ENCODE measurements around the gene ANKH.
"Not testable (repeated sequence)": the region's sequence is repeated elsewhere in the genome, so short reads cannot be mapped to it uniquely, and the experiment has no call there.

Gene ANKH

DNA sequence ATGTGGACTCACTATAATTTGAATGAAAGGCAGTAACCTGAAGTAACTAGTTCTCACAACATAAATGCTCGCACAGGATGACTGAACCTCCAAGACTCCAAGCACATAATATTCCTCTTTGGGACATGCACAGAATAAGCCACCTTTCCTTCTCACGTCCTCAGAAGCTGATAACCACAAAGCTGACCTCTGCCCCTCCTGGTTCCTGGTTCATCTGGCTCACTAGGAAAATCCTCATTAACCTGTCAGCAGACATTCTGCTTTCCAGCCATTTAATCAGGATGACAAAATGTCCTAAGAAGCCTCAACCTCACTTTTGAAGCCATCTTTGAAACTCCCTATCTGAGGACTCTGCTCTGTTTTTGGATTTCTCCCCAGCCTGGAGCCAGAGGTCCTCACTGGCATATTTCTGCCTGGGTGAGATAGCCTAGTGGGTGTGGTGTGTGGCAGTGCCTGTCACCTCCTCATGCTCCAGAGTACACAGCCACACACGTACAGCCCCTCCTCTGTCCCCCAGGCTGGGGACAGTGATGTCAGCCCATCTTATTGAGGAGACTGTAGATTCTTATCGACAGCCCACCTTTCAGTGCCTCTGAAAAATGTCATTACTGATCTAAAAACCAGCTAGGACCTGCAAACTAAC is 10.3 kb downstream of the ANKH start:
- H3K27ac ChIP-seq, result no peak overlapping the region
- DNase-seq (ENCODE audit: low read depth, low spot score), result no peak

GRCh38 chr5:14859980-14860379 is 11.6 kb downstream of the ANKH start:
- H3K27ac ChIP-seq, result no peak overlapping the region
- DNase-seq (ENCODE audit: low read depth, low spot score), result no peak

- no peak for DNase-seq (ENCODE audit: low read depth, low spot score)
- H3K27ac ChIP-seq, result no peak overlapping the region
Observed at GRCh38 chr5:14859150-14859549, 12.4 kb downstream of the ANKH start.

DNA sequence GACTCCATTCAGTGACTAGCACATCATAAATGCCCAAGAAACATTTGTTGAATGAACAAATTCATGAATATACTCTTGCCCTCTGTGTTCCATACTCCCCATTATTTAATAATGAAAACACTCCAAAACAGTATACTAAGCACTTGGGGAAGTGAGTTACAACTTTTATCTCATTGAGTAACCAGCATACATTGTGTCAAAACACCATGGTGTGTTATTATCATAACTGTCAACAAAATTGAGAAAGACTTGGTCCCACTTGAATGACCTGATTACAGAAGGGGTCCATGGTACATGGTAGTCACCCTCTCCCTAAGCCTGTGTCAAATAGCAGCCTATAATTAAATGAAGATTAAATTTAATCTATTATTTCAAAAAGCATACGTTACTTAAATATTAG is 16.2 kb downstream of the ANKH start:
- DNase-seq (ENCODE audit: low read depth, low spot score), result no peak
- H3K27ac ChIP-seq, result no peak overlapping the region

- no peak for DNase-seq (ENCODE audit: low read depth, low spot score)
- H3K27ac ChIP-seq, result no peak overlapping the region
Observed at GRCh38 chr5:14854799-14855198, 16.8 kb downstream of the ANKH start.

DNA sequence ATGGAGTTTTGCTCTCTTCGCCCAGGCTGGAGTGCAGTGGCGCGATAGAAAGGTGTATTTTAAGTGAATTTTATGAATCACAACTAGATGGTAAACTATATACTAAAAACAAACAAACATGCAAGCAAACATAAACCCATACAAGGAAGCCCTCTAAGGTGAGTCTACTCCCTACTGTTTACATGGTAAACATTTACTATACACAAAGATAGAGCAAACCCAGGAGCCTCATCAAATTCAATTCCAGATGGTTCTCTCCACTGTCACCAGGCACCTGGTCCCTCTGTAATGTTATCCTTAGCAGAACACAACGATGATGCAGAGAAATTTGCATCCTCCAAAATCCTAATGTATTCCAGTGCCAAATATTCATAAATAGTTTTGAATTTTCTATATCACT is 17.9 kb downstream of the ANKH start:
- H3K27ac ChIP-seq, result no peak overlapping the region
- no peak for DNase-seq (ENCODE audit: low read depth, low spot score)

DNA sequence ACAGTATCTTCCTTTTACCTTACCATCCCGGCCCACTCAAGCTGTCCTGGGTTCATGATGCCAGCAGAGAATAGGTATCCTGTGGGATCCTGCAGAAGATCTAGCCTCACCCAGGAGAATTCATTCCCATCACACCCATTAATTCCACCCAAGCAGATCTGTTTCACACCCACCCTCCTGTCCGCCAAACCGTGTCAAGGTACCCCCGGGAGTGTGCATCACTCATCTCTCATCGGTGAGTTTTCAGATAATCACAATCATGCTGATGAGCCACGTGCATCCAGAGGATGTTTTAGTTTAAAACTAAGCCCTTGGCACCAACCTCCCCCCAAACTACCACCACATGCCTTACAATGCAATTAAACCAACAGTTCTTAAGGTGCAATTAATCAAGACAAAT is 18.8 kb downstream of the ANKH start:
- DNase-seq (ENCODE audit: low read depth, low spot score), result no peak
- no peak overlapping the region for H3K27ac ChIP-seq

DNA sequence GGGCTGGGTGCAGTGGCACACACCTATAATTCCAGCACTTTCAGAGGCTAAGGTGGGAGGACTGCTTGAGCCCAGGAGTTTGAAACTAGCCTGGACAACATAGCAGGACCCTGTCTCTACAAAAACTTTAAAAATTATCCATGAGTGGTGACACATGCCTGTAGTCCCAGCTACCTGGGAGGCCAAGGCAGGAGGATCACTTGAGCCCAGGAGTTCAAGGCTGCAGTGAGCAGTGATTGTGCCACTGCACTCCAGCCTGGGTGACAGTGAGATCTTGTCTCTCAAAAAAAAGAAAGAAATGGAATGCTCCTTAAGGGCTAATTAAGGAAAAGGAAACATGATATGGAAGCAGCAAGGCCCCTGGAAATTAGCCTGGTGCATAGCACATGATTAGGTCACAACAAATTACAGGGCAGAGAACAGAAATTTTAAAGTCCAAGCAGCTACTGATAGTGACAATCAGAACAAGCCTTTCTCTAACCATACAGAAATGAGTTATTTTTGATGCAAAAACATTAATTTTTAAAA is 19.5 kb downstream of the ANKH start:
- no peak overlapping the region for H3K27ac ChIP-seq
- DNase-seq (ENCODE audit: low read depth, low spot score), result no peak

- no peak for DNase-seq (ENCODE audit: low read depth, low spot score)
- no peak overlapping the region for H3K27ac ChIP-seq
Observed at GRCh38 chr5:14851597-14851996, 20.0 kb downstream of the ANKH start.

GRCh38 chr5:14851050-14851419 is 20.5 kb downstream of the ANKH start:
- no peak for DNase-seq (ENCODE audit: low read depth, low spot score)
- no peak overlapping the region for H3K27ac ChIP-seq

DNA sequence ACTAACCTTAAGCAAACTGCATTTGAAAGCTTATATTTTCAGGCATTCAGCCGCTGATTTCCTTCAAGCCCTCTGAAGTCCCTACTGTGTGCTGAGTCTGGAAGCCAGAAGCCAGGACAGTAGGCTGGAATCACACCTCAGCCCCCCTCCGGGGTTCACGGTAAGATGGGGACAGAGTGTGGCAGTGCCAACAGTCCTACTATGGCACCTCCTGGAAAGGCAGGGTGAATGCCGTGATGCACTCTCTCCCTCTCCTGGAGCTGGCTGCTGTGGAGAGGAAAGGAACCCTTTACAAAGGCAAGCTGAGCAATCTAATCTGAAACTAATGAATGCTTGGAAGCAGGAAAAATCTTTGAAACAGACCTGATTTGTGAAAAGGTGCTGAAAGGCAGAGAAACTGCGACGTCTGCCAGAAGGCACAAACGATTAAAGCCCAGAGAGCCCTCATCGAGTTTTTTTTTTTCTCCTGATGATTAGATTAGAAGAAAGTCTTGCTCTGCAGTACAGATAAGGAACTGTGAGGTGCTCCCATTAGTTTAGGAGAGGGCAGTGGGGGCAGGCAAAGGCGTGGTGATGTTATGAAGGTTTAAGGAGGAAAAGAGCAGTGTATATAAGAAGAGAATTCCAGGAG is 21.0 kb downstream of the ANKH start:
- DNase-seq (ENCODE audit: low read depth, low spot score), result no peak
- no peak overlapping the region for H3K27ac ChIP-seq

DNA sequence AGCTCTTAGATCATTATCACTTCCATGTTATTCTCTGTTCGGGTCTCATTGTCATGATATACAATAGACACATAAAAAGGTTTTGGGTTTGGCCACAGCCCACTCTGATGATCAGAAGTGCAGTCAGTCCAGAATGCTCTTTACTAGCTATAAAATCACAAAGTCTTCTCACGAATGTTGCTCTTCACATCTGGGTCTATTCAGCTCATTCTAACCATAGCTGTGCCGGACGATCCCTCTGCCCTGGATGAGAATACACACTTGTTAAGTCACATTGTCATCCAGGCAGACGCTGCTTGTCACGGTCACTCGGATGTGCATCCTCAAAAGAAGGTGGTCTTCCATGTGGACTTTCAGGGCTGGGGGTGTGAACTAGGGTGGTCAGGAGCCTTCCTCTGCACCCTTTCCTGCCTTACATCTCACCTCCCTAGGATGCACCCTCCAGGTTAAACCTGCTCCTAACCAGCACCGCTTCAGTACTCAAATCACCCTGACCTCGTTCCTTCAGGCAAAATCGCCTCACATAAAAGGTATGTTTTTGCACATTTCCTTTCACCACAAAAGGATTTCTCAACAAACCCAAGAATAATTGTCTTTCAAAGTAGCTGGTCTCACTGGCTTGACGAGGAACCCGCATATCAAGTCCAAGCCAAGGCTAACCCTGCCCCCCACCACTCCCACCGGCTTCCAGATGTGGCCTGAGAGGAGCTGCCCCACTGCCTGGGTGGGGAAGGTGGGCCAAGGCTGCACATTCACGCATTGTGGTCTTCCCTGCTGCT is 21.9 kb downstream of the ANKH start:
- no peak overlapping the region for H3K27ac ChIP-seq
- no peak for DNase-seq (ENCODE audit: low read depth, low spot score)

- not testable (repeated sequence) for H3K27ac ChIP-seq; DNase-seq (ENCODE audit: low read depth, low spot score)
Observed at GRCh38 chr5:14848942-14849341, 22.6 kb downstream of the ANKH start.

- no peak for DNase-seq (ENCODE audit: low read depth, low spot score)
- no peak overlapping the region for H3K27ac ChIP-seq
Observed at GRCh38 chr5:14848385-14848784, 23.2 kb downstream of the ANKH start.

DNA sequence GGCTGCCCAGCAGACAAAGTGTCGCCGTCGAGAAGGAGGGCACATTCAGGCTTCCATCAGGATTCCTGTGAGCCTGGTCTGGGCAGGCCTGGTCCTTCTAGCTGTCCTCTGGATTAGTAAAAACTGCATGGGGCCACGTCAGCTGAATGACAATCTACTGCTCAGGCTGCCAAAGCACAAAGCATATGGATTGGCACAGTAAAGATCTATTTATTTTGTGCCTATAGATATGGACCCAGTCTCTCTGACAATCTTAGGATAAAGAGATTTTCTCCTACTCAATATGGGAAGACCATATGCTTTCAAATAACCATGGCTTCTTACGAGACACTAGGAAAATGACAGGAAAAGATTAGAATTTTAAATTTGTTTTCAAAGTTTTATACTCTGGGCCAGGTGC is 24.1 kb downstream of the ANKH start:
- no peak overlapping the region for H3K27ac ChIP-seq
- no peak for DNase-seq (ENCODE audit: low read depth, low spot score)

DNA sequence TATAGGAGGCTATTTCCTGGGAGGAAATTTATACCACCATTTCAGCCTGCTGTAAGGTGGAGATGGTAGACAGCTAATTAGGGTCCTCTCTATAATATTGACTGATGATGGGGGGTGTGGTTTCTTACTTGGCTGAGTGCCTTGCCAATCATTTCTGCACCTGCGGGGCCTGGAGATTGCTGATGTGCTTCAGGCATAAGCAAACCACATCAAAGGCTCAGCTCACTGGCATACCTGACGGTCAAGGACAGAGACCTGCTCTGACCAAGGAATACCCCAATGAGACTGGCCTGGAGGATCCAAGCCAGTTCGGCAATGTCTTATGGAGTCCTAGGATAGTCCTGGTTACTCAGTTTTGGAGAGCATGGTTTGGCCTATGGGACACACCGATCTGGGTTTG is 29.5 kb downstream of the ANKH start:
- no peak overlapping the region for H3K27ac ChIP-seq

DNA sequence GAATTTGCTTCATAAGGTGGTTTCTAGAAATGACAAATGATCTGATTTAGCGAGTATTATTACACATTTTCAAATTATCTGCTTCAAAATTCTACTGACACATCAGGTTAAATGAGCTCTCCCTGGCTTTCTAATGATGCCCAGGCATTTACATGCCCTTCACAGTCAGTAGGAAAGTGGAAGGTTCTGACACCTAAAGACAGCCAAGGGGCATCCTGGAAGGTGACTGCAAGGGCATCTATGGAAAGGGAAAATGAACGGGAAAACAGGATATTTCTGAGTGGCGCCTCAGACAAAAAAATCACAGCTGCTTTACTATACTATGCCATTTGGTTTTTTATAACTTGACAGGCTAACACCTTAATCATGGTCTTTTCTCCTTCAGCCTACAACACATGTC is 31.0 kb downstream of the ANKH start:
- DNase-seq (ENCODE audit: low read depth, low spot score), result no peak
- H3K27ac ChIP-seq, result no peak overlapping the region

More for the DNA sequence above, 29.5 kb downstream of the ANKH start:
- no peak for DNase-seq (ENCODE audit: low read depth, low spot score)

DNA sequence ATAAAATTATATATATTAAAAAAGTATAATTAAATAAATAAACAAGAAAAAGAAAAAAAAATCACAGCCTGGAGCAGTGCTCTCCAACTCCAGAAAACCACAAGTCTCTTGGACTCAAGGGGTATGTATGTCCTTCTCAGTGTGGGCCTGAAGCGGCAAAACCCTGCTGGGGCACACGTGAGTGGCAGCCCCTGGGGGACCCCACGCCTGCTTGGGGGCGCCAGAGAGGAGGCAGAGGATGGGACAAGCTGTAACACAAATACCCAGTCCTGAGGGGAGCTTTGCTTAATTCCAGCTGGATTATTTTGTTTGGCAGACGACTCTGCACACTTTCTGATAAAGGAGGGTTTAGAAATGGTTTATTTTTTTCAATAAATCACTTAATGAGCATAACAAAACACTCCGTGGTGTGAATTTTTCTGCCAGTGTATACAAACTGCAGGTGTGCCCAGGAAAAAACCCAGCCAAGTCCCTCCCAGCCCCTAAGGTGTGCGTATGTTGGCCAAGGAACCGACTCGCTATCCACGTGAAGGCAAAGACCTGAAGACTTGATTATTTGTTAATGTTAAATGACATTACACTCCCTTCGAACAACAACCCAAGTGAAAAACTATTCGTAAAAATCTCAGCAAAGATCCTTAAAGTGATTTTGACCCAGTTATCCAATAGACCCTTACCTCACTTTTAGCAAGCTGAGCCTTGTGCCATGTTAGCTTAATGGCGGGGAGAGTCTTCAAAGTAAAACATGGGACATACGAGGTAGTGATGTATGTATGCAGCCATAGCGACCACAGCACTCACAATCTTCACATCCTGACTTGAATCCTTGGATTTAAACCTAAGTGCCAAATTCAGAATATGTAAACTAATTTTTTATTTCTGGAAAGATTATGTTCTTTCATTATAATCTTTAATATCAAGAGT is 32.9 kb downstream of the ANKH start:
- no peak overlapping the region for H3K27ac ChIP-seq
- DNase-seq (ENCODE audit: low read depth, low spot score), result no peak

DNA sequence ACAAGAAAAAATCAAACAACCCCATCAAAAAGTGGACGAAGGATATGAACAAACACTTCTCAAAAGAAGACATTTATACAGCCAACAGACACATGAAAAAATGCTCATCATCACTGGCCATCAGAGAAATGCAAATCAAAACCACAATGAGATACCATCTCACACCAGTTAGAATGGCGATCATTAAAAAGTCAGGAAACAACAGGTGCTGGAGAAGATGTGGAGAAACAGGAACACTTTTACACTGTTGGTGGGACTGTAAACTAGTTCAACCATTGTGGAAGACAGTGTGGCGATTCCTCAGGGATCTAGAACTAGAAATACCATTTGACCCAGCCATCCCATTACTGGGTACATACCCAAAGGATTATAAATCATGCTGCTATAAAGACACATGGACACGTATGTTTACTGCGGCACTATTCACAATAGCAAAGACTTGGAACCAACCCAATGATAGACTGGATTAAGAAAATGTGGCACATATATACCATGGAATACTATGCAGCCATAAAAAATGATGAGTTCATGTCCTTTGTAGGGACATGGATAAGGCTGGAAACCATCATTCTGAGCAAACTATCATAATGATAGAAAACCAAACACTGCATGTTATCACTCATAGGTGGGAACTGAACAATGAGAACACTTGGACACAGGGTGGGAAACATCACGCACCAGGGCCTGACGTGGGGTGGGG is 34.0 kb downstream of the ANKH start:
- DNase-seq (ENCODE audit: low read depth, low spot score); H3K27ac ChIP-seq: not testable (repeated sequence)
